GM18858 (cell line): Measurements from ENCODE around the gene ATF7.

Source experiments
- ATAC-seq: cut with Tn5 transposase; IDR thresholded peaks from one replicate; pipeline ENCODE4 v1.9.1; 2021; ENCODE audit not compliant: unreplicated experiment

Gene ATF7

GRCh38 chr12:53532021-53532420 is 94.2 kb downstream of the ATF7 start:
- no peak for ATAC-seq

- no peak for ATAC-seq
Observed at GRCh38 chr12:53530920-53531319, 95.3 kb downstream of the ATF7 start.

GRCh38 chr12:53530061-53530460 is 96.1 kb downstream of the ATF7 start:
- ATAC-seq = no peak

GRCh38 chr12:53524476-53524875 is 101.7 kb downstream of the ATF7 start:
- ATAC-seq = no peak

GRCh38 chr12:53523131-53523530 is 103.1 kb downstream of the ATF7 start:
- ATAC-seq = no peak

- no peak for ATAC-seq
Observed at GRCh38 chr12:53518381-53518780, 107.8 kb downstream of the ATF7 start.

- no peak for ATAC-seq
Observed at GRCh38 chr12:53516758-53517455, 109.3 kb downstream of the ATF7 start.

GRCh38 chr12:53515291-53515680 is 110.9 kb downstream of the ATF7 start:
- ATAC-seq = no peak

GRCh38 chr12:53514628-53515290 is 111.4 kb downstream of the ATF7 start:
- ATAC-seq = no peak

- ATAC-seq = no peak
Observed at GRCh38 chr12:53513712-53514410, 112.3 kb downstream of the ATF7 start.

GRCh38 chr12:53510181-53510812 is 115.9 kb downstream of the ATF7 start:
- ATAC-seq = no peak

- ATAC-seq = peak; percentile 87
Observed at GRCh38 chr12:53508534-53509170, 117.5 kb downstream of the ATF7 start.

GRCh38 chr12:53507603-53507885 is 118.6 kb downstream of the ATF7 start:
- ATAC-seq = no peak

GRCh38 chr12:53506881-53507602 is 119.1 kb downstream of the ATF7 start, which contains the start of gene NPFF:
TSS of gene NPFF (minus strand) at chr12:53507484. CDS start at chr12:53507474, 10 bp downstream.
- ATAC-seq = no peak

- no peak for ATAC-seq
Observed at GRCh38 chr12:53506450-53506785, 119.8 kb downstream of the ATF7 start.

- no peak for ATAC-seq
Observed at GRCh38 chr12:53505555-53506449, 120.4 kb downstream of the ATF7 start.

GRCh38 chr12:53505086-53505485 is 121.1 kb downstream of the ATF7 start:
- no peak for ATAC-seq

- ATAC-seq = no peak
Observed at GRCh38 chr12:53504004-53504920, 121.9 kb downstream of the ATF7 start.
